Mononuclear cell (primary cell): ENCODE data around the gene PTPN13. TPM values are rescaled to one million over a fixed set of nuclear protein-coding genes. Genes with fewer than 3 reads are reported as not detected.
"Not testable (repeated sequence)": the region's sequence is repeated elsewhere in the genome, so short reads cannot be mapped to it uniquely, and the experiment has no call there.

Source experiments
- H3K27me3 ChIP-seq: 2 replicates; pipeline ENCODE4 v1.6.0; 2011; ENCODE audit warnings: low read length, control low read depth; ENCODE audit not compliant: insufficient read depth
- H3K4me1 ChIP-seq: 2 replicates; pipeline ENCODE4 v1.5.1; 2011; ENCODE audit warnings: mild to moderate bottlenecking, low read length, control low read depth; ENCODE audit not compliant: insufficient read depth
- H3K4me3 ChIP-seq: 2 replicates; pipeline ENCODE4 v1.5.1; 2011; ENCODE audit warnings: mild to moderate bottlenecking, low read length, moderate library complexity
- H3K9me3 ChIP-seq: 2 replicates; pipeline ENCODE4 v1.5.1; 2011; ENCODE audit warnings: low read depth, mild to moderate bottlenecking, control low read depth, low read length
- total RNA-seq: library from RNA; depleted of rRNA; stranded (reverse); fragments of >200 nt; gene quantifications from one replicate; pipeline ENCODE4 v1.2.3, GENCODE V29; 2012

Gene PTPN13
- total RNA-seq, 1 donor: 2.2 TPM

- Histone ChIP-seq H3K27me3 (no peaks in the 10 kb centered on the region), H3K4me1 (no peaks in the 10 kb centered on the region), H3K4me3 (no peak overlapping the region), H3K9me3 (peaks cover 19% of the 10 kb centered on the region)
Observed at GRCh38 chr4:86653237-86653865, 59.2 kb downstream of the PTPN13 start.

DNA sequence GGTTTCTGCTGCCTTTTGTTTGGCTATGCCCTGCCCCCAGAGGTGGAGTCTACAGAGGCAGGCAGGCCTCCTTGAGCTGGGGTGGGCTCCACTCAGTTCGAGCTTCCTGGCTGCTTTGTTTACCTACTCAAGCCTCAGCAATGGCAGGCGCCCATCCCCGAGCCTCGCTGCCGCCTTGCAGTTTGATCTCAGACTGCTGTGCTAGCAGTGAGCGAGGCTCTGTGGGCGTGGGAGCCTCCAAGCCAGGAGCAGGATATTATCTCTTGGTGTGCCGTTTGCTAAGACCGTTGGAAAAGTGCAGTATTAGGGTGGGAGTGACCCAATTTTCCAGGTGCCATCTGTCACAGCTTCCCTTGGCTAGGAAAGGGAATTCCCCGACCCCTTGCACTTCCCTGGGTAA, 62.7 kb downstream of the PTPN13 start:
- not testable (repeated sequence) for H3K4me1 ChIP-seq, H3K27me3 ChIP-seq, H3K4me3 ChIP-seq
- H3K9me3 ChIP-seq: peaks cover 16% of the 10 kb centered on the region

DNA sequence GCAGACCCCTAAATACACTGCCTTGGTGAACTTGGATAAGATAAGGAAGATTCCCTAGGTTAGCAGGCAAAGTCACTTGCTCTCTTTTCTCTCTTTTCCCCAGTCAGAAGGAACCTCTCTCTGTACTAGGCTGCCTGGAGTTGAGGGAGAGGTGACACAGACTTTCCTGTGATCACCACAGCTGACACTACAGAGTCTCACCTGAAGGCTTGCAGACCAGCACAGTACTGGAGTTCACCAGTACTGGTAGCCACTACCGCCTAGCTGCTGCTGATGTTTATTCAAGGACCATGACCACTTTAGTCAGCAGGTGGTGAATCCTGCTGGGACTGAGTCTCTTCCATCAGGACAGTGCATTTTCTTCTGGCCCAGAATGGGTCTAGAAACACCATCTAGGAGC, 63.3 kb downstream of the PTPN13 start:
- Histone ChIP-seq H3K9me3 (peaks cover 10% of the 10 kb centered on the region), H3K4me1 (no peaks in the 10 kb centered on the region), H3K27me3 (no peaks in the 10 kb centered on the region)

GRCh38 chr4:86657910-86658309, 63.8 kb downstream of the PTPN13 start:
- H3K9me3 ChIP-seq: peaks cover 4% of the 10 kb centered on the region
- H3K4me3 ChIP-seq: no peak overlapping the region
- H3K4me1 ChIP-seq: no peaks in the 10 kb centered on the region
- no peaks in the 10 kb centered on the region for H3K27me3 ChIP-seq

More for the DNA sequence above, 63.3 kb downstream of the PTPN13 start:
- H3K4me3 ChIP-seq: no peak overlapping the region

- Histone ChIP-seq H3K27me3 (no peaks in the 10 kb centered on the region), H3K9me3 (no peaks in the 10 kb centered on the region), H3K4me1 (no peaks in the 10 kb centered on the region), H3K4me3 (no peak overlapping the region)
Observed at GRCh38 chr4:86660401-86660800, 66.3 kb downstream of the PTPN13 start.

GRCh38 chr4:86661006-86661405, 66.9 kb downstream of the PTPN13 start:
- Histone ChIP-seq H3K9me3 (no peaks in the 10 kb centered on the region), H3K4me3 (no peak overlapping the region), H3K4me1 (no peaks in the 10 kb centered on the region), H3K27me3 (no peaks in the 10 kb centered on the region)

GRCh38 chr4:86661418-86661817, 67.3 kb downstream of the PTPN13 start:
- Histone ChIP-seq H3K4me1 (no peaks in the 10 kb centered on the region), H3K27me3 (no peaks in the 10 kb centered on the region), H3K4me3 (no peak overlapping the region), H3K9me3 (no peaks in the 10 kb centered on the region)

DNA sequence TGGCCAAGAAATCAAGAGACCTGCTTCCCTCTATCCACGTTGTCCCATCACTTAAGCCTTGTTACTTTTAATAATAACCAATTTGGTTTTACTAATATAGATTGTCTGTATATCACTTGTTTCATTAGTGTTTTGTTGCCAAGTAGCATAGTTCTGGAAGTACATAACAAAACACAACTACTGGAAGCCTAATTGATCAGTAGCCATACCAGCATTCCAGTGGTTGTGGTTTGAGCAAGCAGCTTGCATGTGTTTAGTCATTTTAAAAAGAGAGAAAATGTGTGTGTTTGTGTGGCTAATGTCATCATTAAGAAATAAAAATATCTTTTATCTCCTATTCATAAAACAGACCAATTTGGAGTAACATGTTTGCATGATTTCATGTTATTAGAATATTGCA, 70.8 kb downstream of the PTPN13 start:
- no peaks in the 10 kb centered on the region for H3K27me3 ChIP-seq
- H3K4me3 ChIP-seq: no peak overlapping the region
- H3K4me1 ChIP-seq: no peaks in the 10 kb centered on the region
- H3K9me3 ChIP-seq: no peaks in the 10 kb centered on the region

GRCh38 chr4:86670298-86670697, 76.2 kb downstream of the PTPN13 start:
- Histone ChIP-seq H3K9me3 (no peaks in the 10 kb centered on the region), H3K4me1 (no peaks in the 10 kb centered on the region), H3K27me3 (no peaks in the 10 kb centered on the region), H3K4me3 (no peak overlapping the region)

GRCh38 chr4:86670756-86671155, 76.6 kb downstream of the PTPN13 start:
- Histone ChIP-seq H3K4me3 (no peak overlapping the region), H3K9me3 (no peaks in the 10 kb centered on the region), H3K27me3 (no peaks in the 10 kb centered on the region), H3K4me1 (no peaks in the 10 kb centered on the region)

DNA sequence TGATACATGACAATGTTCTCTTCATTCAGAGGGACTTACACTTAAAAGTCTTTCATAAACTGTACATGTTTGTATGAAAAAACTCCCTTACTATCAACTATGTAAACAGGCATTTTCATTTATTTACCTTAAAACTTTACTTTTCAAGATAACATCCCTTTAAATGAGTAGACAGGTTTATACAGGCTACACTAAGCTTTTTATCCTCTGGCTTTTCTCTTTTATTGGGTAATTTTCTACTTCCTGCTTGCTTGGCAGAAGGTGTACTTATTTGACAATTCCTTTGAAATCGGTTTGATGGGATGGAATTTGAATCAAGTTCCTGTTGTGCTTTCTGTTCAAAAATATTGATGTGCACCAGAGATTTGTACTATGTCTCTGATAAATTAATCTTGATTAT, 81.4 kb downstream of the PTPN13 start:
- Histone ChIP-seq H3K4me3 (no peak overlapping the region), H3K4me1 (no peaks in the 10 kb centered on the region), H3K9me3 (no peaks in the 10 kb centered on the region), H3K27me3 (no peaks in the 10 kb centered on the region)

- Histone ChIP-seq H3K4me3 (no peak overlapping the region), H3K27me3 (no peaks in the 10 kb centered on the region), H3K9me3 (no peaks in the 10 kb centered on the region), H3K4me1 (no peaks in the 10 kb centered on the region)
Observed at GRCh38 chr4:86678796-86679195, 84.7 kb downstream of the PTPN13 start.

DNA sequence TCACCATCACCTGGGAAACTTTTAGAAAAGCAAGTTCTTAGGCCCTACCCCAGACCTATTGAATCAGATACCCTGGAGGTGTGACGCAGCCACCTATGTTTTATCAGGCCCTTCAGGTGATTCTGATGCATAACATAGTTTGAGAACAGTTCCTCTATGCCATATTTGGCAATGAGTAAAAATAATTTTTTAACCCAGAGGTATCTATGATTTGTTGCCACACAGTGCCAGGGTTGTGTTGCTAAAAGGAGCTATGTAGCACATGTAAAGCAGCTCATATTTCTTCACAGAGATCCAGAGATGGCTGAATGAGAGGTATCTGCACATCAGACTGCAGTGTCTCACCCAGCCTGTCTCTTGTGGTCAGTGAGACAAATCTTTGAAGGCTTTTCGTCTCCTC, 85.3 kb downstream of the PTPN13 start:
- Histone ChIP-seq H3K9me3 (no peaks in the 10 kb centered on the region), H3K4me3 (no peak overlapping the region), H3K27me3 (no peaks in the 10 kb centered on the region), H3K4me1 (no peaks in the 10 kb centered on the region)

- no peaks in the 10 kb centered on the region for H3K27me3 ChIP-seq
- no peak overlapping the region for H3K4me3 ChIP-seq
- H3K4me1 ChIP-seq: no peaks in the 10 kb centered on the region
- no peaks in the 10 kb centered on the region for H3K9me3 ChIP-seq
Observed at GRCh38 chr4:86683167-86683566, 89.1 kb downstream of the PTPN13 start.

DNA sequence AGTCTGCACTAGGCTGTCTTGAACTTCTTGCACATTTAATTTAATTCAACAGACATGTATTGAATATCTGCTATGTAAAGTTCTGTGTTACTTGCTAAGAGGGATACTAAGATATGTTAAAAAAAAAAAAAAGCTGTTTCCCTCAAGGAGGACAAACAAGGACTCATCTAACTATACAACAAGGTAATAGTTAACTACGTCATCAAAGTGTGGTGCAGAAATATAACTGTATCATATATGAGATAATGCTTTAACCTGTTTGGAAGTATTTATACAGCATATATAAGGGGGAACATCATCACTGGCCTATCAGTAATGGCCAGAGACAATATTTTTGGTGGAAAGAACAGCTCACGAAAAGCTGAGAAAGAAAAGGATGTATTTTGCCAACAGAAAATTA, 89.9 kb downstream of the PTPN13 start:
- no peaks in the 10 kb centered on the region for H3K9me3 ChIP-seq
- H3K4me1 ChIP-seq: no peaks in the 10 kb centered on the region
- no peaks in the 10 kb centered on the region for H3K27me3 ChIP-seq
- H3K4me3 ChIP-seq: no peak overlapping the region

- H3K4me1 ChIP-seq: no peaks in the 10 kb centered on the region
- no peak overlapping the region for H3K4me3 ChIP-seq
- H3K27me3 ChIP-seq: no peaks in the 10 kb centered on the region
- H3K9me3 ChIP-seq: no peaks in the 10 kb centered on the region
Observed at GRCh38 chr4:86685401-86685800, 91.3 kb downstream of the PTPN13 start.
